ENCODE measurements around the gene DAP3. TPM values are rescaled to one million over a fixed set of nuclear protein-coding genes. Genes with fewer than 3 reads are reported as not detected.

DAP3 gene
- total and polyA plus RNA-seq, 9 of the 15 experiments (the other 6 are each of a cell fraction or from before 2014, with no cell fraction given) = 155 to 484 (median 298) TPM

GRCh38 chr1:155689081-155689607, at the start of gene DAP3 (continued):
- TF ChIP-seq TAF9B (IDR thresholded peaks at IDR 0.05; ENCODE audit: partially characterized antibody) = peak; percentile 59
- TF ChIP-seq LCOR (CRISPR knock-in tag; IDR thresholded peaks at IDR 0.05) = 0 out of 2 replicates have a peak, but pooled peaks have one; percentile 39
- TF ChIP-seq POLR2AphosphoS5 (IDR thresholded peaks at IDR 0.05; ENCODE audit: control insufficient read depth, insufficient read depth, low read depth, low read length) = peak; percentile 57; the same call in 1 of the 2 replicates
- peak; percentile 61; the same call in 1 of the 2 replicates for TF ChIP-seq GTF2F1 (IDR thresholded peaks at IDR 0.05; ENCODE audit: low read depth, low read length)
- peak; percentile 39 for TF ChIP-seq CHD1 (IDR thresholded peaks at IDR 0.05; ENCODE audit: low read length)
- 0 out of 3 replicates have a peak, but pooled peaks of 1 of the 2 experiments have one; percentile 5 for TF ChIP-seq CBX3 (IDR thresholded peaks at IDR 0.05; ENCODE audit: borderline replicate concordance in 1 of 2, low read length in 2 of 2)
- peak in 1 of 2 experiments; percentile 3; a peak in 1 of 4 replicates for TF ChIP-seq FOXA3 (CRISPR knock-in tag; conservative IDR thresholded peaks at IDR 0.05 in 1 of 2, IDR thresholded peaks at IDR 0.05 in 1 of 2)
- peak; percentile 40; the same call in 1 of the 2 replicates for TF ChIP-seq ZNF316 (IDR thresholded peaks at IDR 0.05)
- TF ChIP-seq ZNF511 (CRISPR knock-in tag; IDR thresholded peaks at IDR 0.05) = peak; percentile 8; the same call in 1 of the 2 replicates
- TF ChIP-seq SUPT5H (IDR thresholded peaks at IDR 0.05) = peak; percentile 86
- peak; percentile 8; the same call in 1 of the 2 replicates for TF ChIP-seq E2F1 (CRISPR knock-in tag; IDR thresholded peaks at IDR 0.05)
- peak; percentile 86 for TF ChIP-seq POLR2G (IDR thresholded peaks at IDR 0.05; ENCODE audit: low read depth, low read length)
- peak; percentile 84 for TF ChIP-seq RBFOX2 (IDR thresholded peaks at IDR 0.05; ENCODE audit: low read depth, low read length)
